A673 (cell line): ENCODE results near the gene NBPF3.

Experiments
- CTCF ChIP-seq: fragments of 300-800, 200-600 bp; sonication (generic); conservative IDR thresholded peaks from 2 replicates; pipeline ENCODE4 v1.5.1; 2017; ENCODE audit warnings: low read depth, mild to moderate bottlenecking, antibody characterized with exemption, low read length, moderate library complexity, mixed read lengths
- EZH2 ChIP-seq: fragments of 200-600 bp; sonication (generic); IDR thresholded peaks from 2 replicates; pipeline ENCODE4 v1.6.1; 2017; ENCODE audit warnings: borderline replicate concordance, low read depth, mild to moderate bottlenecking, mixed read lengths, antibody characterized with exemption, low read length; ENCODE audit not compliant: poor library complexity, severe bottlenecking

GRCh38 chr1:21530368-21531016 is 90.6 kb downstream of the NBPF3 start:
- no peak for TF ChIP-seq CTCF
- no peak for TF ChIP-seq EZH2
